HG02852 (cell line): ENCODE data around the gene EMC10.
A peak's percentile ranks its signal among the peaks of the same experiment; 100 is the strongest.
"Not testable (repeated sequence)": the region's sequence is repeated elsewhere in the genome, so short reads cannot be mapped to it uniquely, and the experiment has no call there.

Experiments used
- ATAC-seq: cut with Tn5 transposase; IDR thresholded peaks from one replicate; pipeline ENCODE4 v1.9.1; 2021; ENCODE audit warnings: mild to moderate bottlenecking, moderate library complexity; ENCODE audit not compliant: unreplicated experiment

Gene EMC10

DNA sequence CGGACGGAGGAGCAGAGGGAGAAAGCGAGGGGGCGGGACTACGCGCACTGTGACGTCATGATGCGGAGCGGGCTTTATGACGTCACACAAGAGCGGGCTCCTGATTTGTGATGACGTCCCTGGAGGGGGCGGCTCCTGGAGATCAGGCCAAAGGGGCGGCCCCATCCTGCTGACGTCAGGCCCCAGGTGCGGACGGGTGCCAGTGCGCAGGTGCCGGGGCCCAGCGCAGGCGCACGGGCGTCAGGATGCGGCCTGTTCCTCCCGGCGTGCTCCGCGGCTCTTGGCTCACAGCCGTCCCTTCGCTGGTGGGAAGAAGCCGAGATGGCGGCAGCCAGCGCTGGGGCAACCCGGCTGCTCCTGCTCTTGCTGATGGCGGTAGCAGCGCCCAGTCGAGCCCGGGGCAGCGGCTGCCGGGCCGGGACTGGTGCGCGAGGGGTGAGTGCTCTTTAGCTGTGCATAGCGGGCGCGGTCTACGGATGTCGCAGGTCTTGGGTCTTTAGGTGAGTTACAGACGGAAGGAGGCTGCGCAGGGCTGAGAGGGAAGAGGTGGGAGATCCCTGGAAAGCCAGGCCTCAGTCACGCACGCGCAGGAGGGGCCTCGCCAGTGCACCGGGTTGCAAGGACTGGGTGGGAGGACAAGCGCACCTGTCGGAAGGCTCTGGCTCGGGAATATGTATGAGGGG lies at the start of gene EMC10, which contains the start of gene GARIN5A:
TSS of gene EMC10 (plus strand) at position 284 of the 683 bp plus-strand sequence. CDS start at position 322, 38 bp downstream.
TSS of gene GARIN5A (minus strand) at position 625 of the 683 bp plus-strand sequence. CDS start at position 165, 460 bp downstream.
- peak; percentile 92 for ATAC-seq

- ATAC-seq, result no peak
Measured at GRCh38 chr19:50427318-50427925, 48.9 kb upstream of the EMC10 start.

- ATAC-seq, result no peak
Measured at GRCh38 chr19:50427997-50428425, 48.3 kb upstream of the EMC10 start.

- ATAC-seq, result no peak
Measured at GRCh38 chr19:50428772-50429463, 47.4 kb upstream of the EMC10 start.

GRCh38 chr19:50430888-50431342 lies 45.4 kb upstream of the EMC10 start:
- no peak for ATAC-seq

- peak; percentile 74 for ATAC-seq
Measured at GRCh38 chr19:50431343-50432220, 44.7 kb upstream of the EMC10 start.

GRCh38 chr19:50432221-50433028 lies 43.9 kb upstream of the EMC10 start, which contains the start of gene MYBPC2:
Gene MYBPC2 (plus strand): TSS chr19:50432892. CDS start chr19:50432954, 62 bp downstream.
- no peak for ATAC-seq

DNA sequence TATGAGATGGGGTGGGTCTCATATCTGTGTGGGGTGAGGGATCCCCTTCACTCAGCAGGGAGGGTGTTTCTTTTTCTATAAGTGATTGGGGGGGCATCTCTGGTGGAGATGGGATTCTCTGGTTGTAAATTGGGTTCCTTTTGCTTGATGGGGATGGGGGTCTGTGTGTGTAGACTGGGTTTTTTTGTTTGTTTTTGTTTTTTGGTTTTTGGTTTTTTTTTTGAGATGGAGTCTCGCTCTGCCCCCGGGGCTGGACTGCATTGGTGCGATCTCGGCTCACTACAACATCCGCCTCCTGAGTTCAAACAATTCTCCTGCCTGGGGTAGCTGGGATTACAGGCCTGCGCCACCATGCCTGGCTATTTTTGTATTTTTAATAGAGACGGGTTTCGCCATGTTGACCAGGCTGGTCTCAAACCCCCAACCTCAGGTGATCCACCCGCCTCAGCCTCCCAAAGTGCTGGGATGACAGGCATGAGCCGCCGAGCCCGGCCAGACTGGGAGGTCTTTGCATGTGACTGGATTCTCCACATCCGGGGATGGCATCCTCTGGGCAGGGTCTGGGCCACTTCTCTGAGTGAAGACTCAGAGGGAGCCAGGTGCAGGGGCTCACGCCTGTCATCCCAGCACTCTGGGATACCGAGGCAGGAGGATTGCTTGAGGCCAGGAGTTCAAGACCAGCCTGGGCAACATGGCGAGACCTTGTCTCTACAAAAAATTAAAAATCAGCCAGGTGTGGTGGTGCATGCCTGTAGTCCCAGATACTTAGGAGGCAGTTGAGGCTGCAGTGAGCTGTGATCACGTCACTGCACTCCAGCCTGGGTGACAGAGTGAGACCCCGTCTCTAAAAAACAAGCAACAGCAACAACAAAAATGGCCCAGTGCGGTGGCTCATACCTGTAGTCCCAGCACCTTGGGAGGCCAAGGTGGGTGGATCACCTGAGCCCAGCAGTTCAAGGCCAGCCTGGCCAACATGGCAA lies 42.8 kb upstream of the EMC10 start:
- ATAC-seq, result no peak

DNA sequence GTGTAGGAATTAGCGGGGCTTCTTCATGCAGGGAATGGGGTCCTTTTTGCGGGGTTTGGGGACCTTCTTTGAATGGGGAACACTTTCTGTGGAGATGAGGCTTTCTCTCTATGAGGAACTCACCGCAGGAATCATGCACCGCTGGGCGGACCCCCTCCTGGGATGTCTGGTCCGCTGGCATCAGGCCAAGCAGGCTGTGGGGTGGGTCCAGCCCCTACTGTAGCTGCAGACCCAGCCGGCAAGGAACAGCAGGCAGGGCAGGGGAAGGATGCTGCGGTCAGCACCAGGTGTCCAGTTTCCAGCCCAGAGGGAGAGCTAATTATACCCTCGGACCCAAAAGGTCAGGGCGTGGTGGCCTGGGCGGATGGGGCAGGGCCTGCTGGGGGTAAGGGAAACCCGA lies 41.8 kb upstream of the EMC10 start:
- ATAC-seq, result no peak

- ATAC-seq, result no peak
Measured at GRCh38 chr19:50435221-50435620, 41.1 kb upstream of the EMC10 start.

- no peak for ATAC-seq
Measured at GRCh38 chr19:50435627-50436026, 40.7 kb upstream of the EMC10 start.

GRCh38 chr19:50437862-50438449 lies 38.4 kb upstream of the EMC10 start:
- no peak for ATAC-seq

DNA sequence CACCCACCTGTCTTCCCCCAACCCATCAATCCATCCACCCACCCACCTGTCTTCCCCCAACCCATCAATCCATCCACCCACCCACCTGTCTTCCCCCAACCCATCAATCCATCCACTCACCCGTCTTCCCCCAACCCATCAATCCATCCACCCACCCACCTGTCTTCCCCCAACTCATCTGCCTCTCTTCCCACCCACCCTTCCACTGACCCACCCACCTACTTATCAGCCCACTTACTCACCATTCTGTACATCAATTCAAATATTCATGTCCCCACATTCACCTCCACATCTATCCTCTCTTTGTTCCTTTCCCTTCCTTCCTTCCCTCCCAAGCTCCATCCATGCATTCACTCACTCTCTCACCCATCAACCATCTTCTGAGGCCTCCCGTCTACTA lies 37.2 kb upstream of the EMC10 start:
- not testable (repeated sequence) for ATAC-seq

- ATAC-seq, result no peak
Measured at GRCh38 chr19:50444059-50444458, 32.2 kb upstream of the EMC10 start.

GRCh38 chr19:50447053-50447452 lies 29.3 kb upstream of the EMC10 start:
- ATAC-seq, result no peak

- no peak for ATAC-seq
Measured at GRCh38 chr19:50447750-50448149, 28.6 kb upstream of the EMC10 start.

GRCh38 chr19:50449236-50449899 lies 26.9 kb upstream of the EMC10 start:
- no peak for ATAC-seq
